NOMO-1 (cell line): ENCODE results near the gene SMIM21.

Experiments used
- DNase-seq, 2 experiments: peaks; one replicate each; lab custom pipeline; 2025; ENCODE audit not compliant: unreplicated experiment in 2 of 2; lab: John Stamatoyannopoulos, UW

Gene SMIM21

GRCh38 chr18:75427603-75428002 lies at the start of gene SMIM21:
SMIM21 (minus strand) TSS chr18:75427703; CDS start chr18:75427563, 140 bp downstream.
- DNase-seq = no peak

GRCh38 chr18:75475228-75475627 lies 47.7 kb upstream of the SMIM21 start:
- DNase-seq = no peak

- no peak for DNase-seq
Measured at GRCh38 chr18:75474332-75474731, 46.8 kb upstream of the SMIM21 start.

GRCh38 chr18:75473316-75473715 lies 45.8 kb upstream of the SMIM21 start:
- DNase-seq = no peak

- DNase-seq = no peak
Measured at GRCh38 chr18:75472906-75473305, 45.4 kb upstream of the SMIM21 start.

GRCh38 chr18:75472396-75472795 lies 44.9 kb upstream of the SMIM21 start:
- no peak for DNase-seq

GRCh38 chr18:75471850-75472249 lies 44.3 kb upstream of the SMIM21 start:
- DNase-seq = no peak

GRCh38 chr18:75467851-75468250 lies 40.3 kb upstream of the SMIM21 start:
- DNase-seq = no peak

- DNase-seq = no peak
Measured at GRCh38 chr18:75467281-75467795, 39.8 kb upstream of the SMIM21 start.

GRCh38 chr18:75464356-75464755 lies 36.9 kb upstream of the SMIM21 start:
- DNase-seq = no peak

GRCh38 chr18:75462178-75462832 lies 34.8 kb upstream of the SMIM21 start:
- no peak for DNase-seq

- no peak for DNase-seq
Measured at GRCh38 chr18:75456199-75456631, 28.7 kb upstream of the SMIM21 start.

- DNase-seq = no peak
Measured at GRCh38 chr18:75455249-75456198, 28.0 kb upstream of the SMIM21 start.

- DNase-seq = no peak
Measured at GRCh38 chr18:75454022-75454795, 26.7 kb upstream of the SMIM21 start.

GRCh38 chr18:75450906-75451305 lies 23.4 kb upstream of the SMIM21 start:
- no peak for DNase-seq

GRCh38 chr18:75441896-75442295 lies 14.4 kb upstream of the SMIM21 start:
- DNase-seq = no peak

- no peak for DNase-seq
Measured at GRCh38 chr18:75439348-75439747, 11.8 kb upstream of the SMIM21 start.

GRCh38 chr18:75438891-75439290 lies 11.4 kb upstream of the SMIM21 start:
- DNase-seq = no peak

- DNase-seq = no peak
Measured at GRCh38 chr18:75437979-75438378, 10.5 kb upstream of the SMIM21 start.

- DNase-seq = no peak
Measured at GRCh38 chr18:75433098-75433497, 5.6 kb upstream of the SMIM21 start.

GRCh38 chr18:75429975-75430374 lies 2.5 kb upstream of the SMIM21 start:
- no peak for DNase-seq
